Neural progenitor cell (in vitro differentiated cells): ENCODE measurements around the gene GRAMD1B. TPM values are rescaled to one million over a fixed set of nuclear protein-coding genes. Genes with fewer than 3 reads are reported as not detected.

ENCODE experiments used
- DNase-seq: peaks from one replicate; pipeline ENCODE4 v3.0.0-alpha.2; 2016; ENCODE audit warnings: low spot score
- H2AFZ ChIP-seq: fragments of 200-600 bp; sonication (generic); replicated peaks from 2 replicates; pipeline ENCODE4 v1.6.1; 2016; ENCODE audit warnings: antibody characterized with exemption
- H3F3A ChIP-seq: fragments of 200-600 bp; sonication (generic); 2 replicates; pipeline ENCODE4 v1.6.1; 2016; ENCODE audit warnings: antibody characterized with exemption, low read depth
- H3K27ac ChIP-seq: fragments of 200-600 bp; sonication (generic); 2 replicates; pipeline ENCODE4 v1.5.1; 2016; ENCODE audit warnings: mild to moderate bottlenecking
- H3K27me3 ChIP-seq: fragments of 200-600 bp; sonication (generic); 2 replicates; pipeline ENCODE4 v1.6.1; 2016; ENCODE audit warnings: mild to moderate bottlenecking, moderate library complexity
- H3K36me3 ChIP-seq: fragments of 200-600 bp; sonication (generic); 2 replicates; pipeline ENCODE4 v1.5.1; 2016
- H3K4me1 ChIP-seq: fragments of 200-600 bp; sonication (generic); 2 replicates; pipeline ENCODE4 v1.6.1; 2016; ENCODE audit warnings: mixed run types
- H3K4me2 ChIP-seq: fragments of 200-600 bp; sonication (generic); 2 replicates; pipeline ENCODE4 v1.6.1; 2016
- H3K4me3 ChIP-seq: fragments of 200-600 bp; sonication (generic); 2 replicates; pipeline ENCODE4 v1.5.1; 2016
- H3K79me2 ChIP-seq: fragments of 200-600 bp; sonication (generic); 2 replicates; pipeline ENCODE4 v1.6.1; 2016; ENCODE audit warnings: low read depth
- H3K9ac ChIP-seq: fragments of 200-600 bp; sonication (generic); 2 replicates; pipeline ENCODE4 v1.6.1; 2016
- H3K9me3 ChIP-seq: fragments of 200-600 bp; sonication (generic); 2 replicates; pipeline ENCODE4 v1.5.1; 2016; ENCODE audit warnings: low read depth
- H4K20me1 ChIP-seq: fragments of 200-600 bp; sonication (generic); 2 replicates; pipeline ENCODE4 v1.6.1; 2016; ENCODE audit warnings: low read depth
- H3K27ac Mint-ChIP-seq: 3 replicates; pipeline ENCODE4 v1.8.0; 2021; ENCODE audit warnings: mixed read lengths
- H3K27me3 Mint-ChIP-seq: 2 replicates; pipeline ENCODE4 v1.8.0; 2022; ENCODE audit warnings: low read depth, mild to moderate bottlenecking, inconsistent platforms, moderate library complexity, mixed read lengths; ENCODE audit not compliant: insufficient read depth
- H3K36me3 Mint-ChIP-seq: 3 replicates; pipeline ENCODE4 v1.8.0; 2021; ENCODE audit warnings: mixed read lengths
- H3K4me1 Mint-ChIP-seq: 3 replicates; pipeline ENCODE4 v1.8.0; 2021; ENCODE audit warnings: mixed read lengths
- H3K4me3 Mint-ChIP-seq: 3 replicates; pipeline ENCODE4 v1.8.0; 2021; ENCODE audit warnings: mild to moderate bottlenecking, moderate library complexity, mixed read lengths
- H3K9me3 Mint-ChIP-seq: 3 replicates; pipeline ENCODE4 v1.8.0; 2020; ENCODE audit warnings: mixed read lengths
- EZH2 ChIP-seq: fragments of 200-600 bp; sonication (generic); IDR thresholded peaks from 2 replicates; pipeline ENCODE4 v1.6.1; 2017; ENCODE audit warnings: antibody characterized with exemption, mild to moderate bottlenecking, moderate library complexity
- EZH2phosphoT487 ChIP-seq: fragments of 200-600 bp; sonication (generic); IDR thresholded peaks from 2 replicates; pipeline ENCODE4 v1.6.1; 2017; ENCODE audit warnings: antibody characterized with exemption
- total RNA-seq: library from RNA; depleted of rRNA; stranded (reverse); fragments of >200 nt; gene quantifications from 2 replicates; pipeline ENCODE4 v1.2.3, GENCODE V29; 2015; ENCODE audit warnings: low replicate concordance
- TF ChIP-seq, protein P1 (sequence below): fragments of 200-600 bp; sonication (generic); IDR thresholded peaks from 2 replicates; pipeline ENCODE4 v1.5.1; 2017; ENCODE audit warnings: antibody characterized with exemption, mild to moderate bottlenecking

The GRAMD1B gene
- total RNA-seq, 1 donor from 2014 or later = 12.6 TPM

DNA sequence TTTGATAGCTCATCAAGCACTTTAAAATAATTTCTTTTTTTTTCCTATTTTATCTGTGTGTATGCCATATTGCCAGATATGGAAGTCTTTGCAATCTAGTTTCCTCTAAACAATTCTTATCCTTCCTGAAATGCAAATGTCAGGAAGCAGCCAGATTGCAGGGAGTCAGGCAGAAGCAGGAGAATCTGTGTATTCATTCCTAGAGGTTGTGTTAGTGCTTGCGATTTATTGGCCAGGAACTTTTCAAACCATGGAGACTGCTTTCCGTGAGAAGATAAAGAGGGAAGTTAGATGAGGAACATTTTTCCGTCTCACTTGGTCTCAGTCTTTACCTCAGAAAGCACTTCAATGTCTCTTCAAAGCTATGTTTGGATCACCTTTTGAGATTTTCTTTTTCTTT, 91.9 kb downstream of the GRAMD1B start:
- TF ChIP-seq EZH2 = no peak
- TF ChIP-seq, protein P1, sequence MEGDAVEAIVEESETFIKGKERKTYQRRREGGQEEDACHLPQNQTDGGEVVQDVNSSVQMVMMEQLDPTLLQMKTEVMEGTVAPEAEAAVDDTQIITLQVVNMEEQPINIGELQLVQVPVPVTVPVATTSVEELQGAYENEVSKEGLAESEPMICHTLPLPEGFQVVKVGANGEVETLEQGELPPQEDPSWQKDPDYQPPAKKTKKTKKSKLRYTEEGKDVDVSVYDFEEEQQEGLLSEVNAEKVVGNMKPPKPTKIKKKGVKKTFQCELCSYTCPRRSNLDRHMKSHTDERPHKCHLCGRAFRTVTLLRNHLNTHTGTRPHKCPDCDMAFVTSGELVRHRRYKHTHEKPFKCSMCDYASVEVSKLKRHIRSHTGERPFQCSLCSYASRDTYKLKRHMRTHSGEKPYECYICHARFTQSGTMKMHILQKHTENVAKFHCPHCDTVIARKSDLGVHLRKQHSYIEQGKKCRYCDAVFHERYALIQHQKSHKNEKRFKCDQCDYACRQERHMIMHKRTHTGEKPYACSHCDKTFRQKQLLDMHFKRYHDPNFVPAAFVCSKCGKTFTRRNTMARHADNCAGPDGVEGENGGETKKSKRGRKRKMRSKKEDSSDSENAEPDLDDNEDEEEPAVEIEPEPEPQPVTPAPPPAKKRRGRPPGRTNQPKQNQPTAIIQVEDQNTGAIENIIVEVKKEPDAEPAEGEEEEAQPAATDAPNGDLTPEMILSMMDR = no peak
- no peak for TF ChIP-seq EZH2phosphoT487
- Mint-ChIP-seq H3K36me3 (peaks cover 5% of the 10 kb centered on the region), H3K27me3 (no peaks in the 10 kb centered on the region), H3K4me3 (no peak overlapping the region), H3K9me3 (peaks cover 7% of the 10 kb centered on the region), H3K27ac (no peak overlapping the region), H3K4me1 (peaks cover 46% of the 10 kb centered on the region)
- H3K36me3 ChIP-seq = no peaks in the 10 kb centered on the region
- peaks cover 50% of the 10 kb centered on the region for H3K4me1 ChIP-seq
- peaks cover 34% of the 10 kb centered on the region for H4K20me1 ChIP-seq
- H3K4me2 ChIP-seq = no peak overlapping the region
- peaks cover 26% of the 10 kb centered on the region for H3K79me2 ChIP-seq
- DNase-seq = no peak
- H3K9me3 ChIP-seq = no peaks in the 10 kb centered on the region
- H3K27me3 ChIP-seq = no peaks in the 10 kb centered on the region
- H2AFZ ChIP-seq = no peak overlapping the region
- H3K9ac ChIP-seq = no peak overlapping the region
- H3K27ac ChIP-seq = no peak overlapping the region
- peaks cover 13% of the 10 kb centered on the region for H3F3A ChIP-seq
- H3K4me3 ChIP-seq = no peak overlapping the region

DNA sequence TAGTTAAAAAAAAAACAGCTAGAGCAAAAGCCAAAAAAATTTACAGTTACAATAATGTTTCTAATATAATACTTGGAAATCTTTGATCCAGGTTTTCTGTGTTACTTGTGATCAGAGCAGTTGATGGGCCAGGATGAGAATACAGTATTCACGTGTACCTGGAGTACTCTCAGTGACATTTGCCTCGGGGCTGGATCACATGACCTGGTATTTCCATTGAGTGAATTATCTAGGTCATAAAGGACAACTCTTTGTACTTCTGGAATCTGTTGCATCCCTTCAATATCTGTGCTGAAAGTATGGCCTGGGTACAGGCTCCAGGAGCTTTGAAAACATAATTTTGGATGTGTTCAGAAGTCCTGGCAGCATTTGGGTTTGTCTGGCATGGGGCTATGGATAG, 93.5 kb downstream of the GRAMD1B start:
- no peaks in the 10 kb centered on the region for H3K36me3 ChIP-seq
- no peak overlapping the region for H3K4me3 ChIP-seq

DNA sequence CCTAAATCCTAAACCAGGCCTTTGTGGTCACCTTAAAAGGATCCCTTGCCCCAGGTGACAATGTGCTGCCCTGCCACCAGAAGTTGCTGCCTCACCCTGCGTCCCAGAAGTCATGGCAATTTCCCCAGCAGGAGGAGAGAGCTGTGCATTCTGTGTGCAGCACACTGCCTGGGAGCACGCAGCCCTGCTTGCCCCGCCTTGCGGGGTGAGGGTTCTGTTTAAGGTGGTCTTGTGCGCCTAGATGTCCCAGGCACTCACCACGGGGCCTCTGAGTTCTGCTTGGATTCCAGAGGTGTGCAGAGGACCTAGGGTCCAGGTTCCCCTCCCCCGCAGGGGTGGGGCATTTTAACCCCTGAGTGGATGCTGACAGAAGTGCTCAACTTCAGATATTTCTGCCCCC, 95.0 kb downstream of the GRAMD1B start:
- H3K4me2 ChIP-seq = peak overlapping the region; percentile 63
- peaks cover 26% of the 10 kb centered on the region for H3K79me2 ChIP-seq
- Mint-ChIP-seq H3K27ac (peak overlapping the region; percentile 17), H3K36me3 (peaks cover 5% of the 10 kb centered on the region), H3K4me1 (peaks cover 23% of the 10 kb centered on the region), H3K4me3 (no peak overlapping the region), H3K9me3 (peaks cover 7% of the 10 kb centered on the region), H3K27me3 (no peaks in the 10 kb centered on the region)
- no peaks in the 10 kb centered on the region for H3K36me3 ChIP-seq
- no peak for DNase-seq
- no peaks in the 10 kb centered on the region for H3F3A ChIP-seq
- H3K4me3 ChIP-seq = no peak overlapping the region
- H2AFZ ChIP-seq = no peak overlapping the region
- H3K9me3 ChIP-seq = no peaks in the 10 kb centered on the region
- TF ChIP-seq, protein P1 = no peak
- TF ChIP-seq EZH2phosphoT487 = no peak
- TF ChIP-seq EZH2 = no peak
- H4K20me1 ChIP-seq = peaks cover 20% of the 10 kb centered on the region
- peaks cover 30% of the 10 kb centered on the region for H3K4me1 ChIP-seq
- H3K27me3 ChIP-seq = no peaks in the 10 kb centered on the region
- no peak overlapping the region for H3K9ac ChIP-seq
- no peak overlapping the region for H3K27ac ChIP-seq

More for the DNA sequence above, 93.5 kb downstream of the GRAMD1B start:
- no peak for DNase-seq
- H3K4me2 ChIP-seq = no peak overlapping the region
- TF ChIP-seq EZH2phosphoT487 (no peak), EZH2 (no peak)
- TF ChIP-seq, protein P1 = no peak
- Mint-ChIP-seq H3K27ac (no peak overlapping the region), H3K4me1 (peaks cover 37% of the 10 kb centered on the region), H3K4me3 (no peak overlapping the region), H3K9me3 (peaks cover 7% of the 10 kb centered on the region), H3K27me3 (no peaks in the 10 kb centered on the region), H3K36me3 (peaks cover 5% of the 10 kb centered on the region)
- H3K79me2 ChIP-seq = peaks cover 30% of the 10 kb centered on the region
- no peaks in the 10 kb centered on the region for H3K27me3 ChIP-seq
- H4K20me1 ChIP-seq = peaks cover 35% of the 10 kb centered on the region
- no peaks in the 10 kb centered on the region for H3K9me3 ChIP-seq
- no peak overlapping the region for H3K27ac ChIP-seq
- peaks cover 6% of the 10 kb centered on the region for H3F3A ChIP-seq
- no peak overlapping the region for H3K9ac ChIP-seq
- peaks cover 43% of the 10 kb centered on the region for H3K4me1 ChIP-seq
- no peak overlapping the region for H2AFZ ChIP-seq
